NB4 (cell line): ENCODE measurements around the gene BRCC3.

ENCODE experiments used
- CTCF ChIP-seq: IDR thresholded peaks from one replicate; pipeline ENCODE4 v1.5.1; 2012; ENCODE audit warnings: low read depth, low read length
- POLR2A ChIP-seq: IDR thresholded peaks from 2 replicates; pipeline ENCODE4 v1.6.1; 2011; ENCODE audit warnings: mild to moderate bottlenecking; ENCODE audit not compliant: insufficient read length; ENCODE audit errors: extremely low read depth

GRCh38 chrX:155127465-155127864, 56.2 kb downstream of the BRCC3 start:
- TF ChIP-seq CTCF (no peak), POLR2A (no peak)
